Thyroid gland (tissue), 4 donors: Measurements from ENCODE around the gene ABI3BP. TPM values are rescaled to one million over a fixed set of nuclear protein-coding genes. Genes with fewer than 3 reads are reported as not detected.
"Not testable (repeated sequence)": the region's sequence is repeated elsewhere in the genome, so short reads cannot be mapped to it uniquely, and the experiment has no call there.

Experiments used
- DNase-seq, 2 donors: peaks; one replicate each; pipeline ENCODE4 v3.0.0-alpha.2; 2019
- H3K27ac ChIP-seq, 3 donors: fragments of 200-600 bp; sonication (generic); 1 replicate in 2 of 3; 2 replicates in 1 of 3; pipeline ENCODE4 v1.5.1; 2016 to 2019; ENCODE audit warnings: mild to moderate bottlenecking in 1 of 3, moderate library complexity in 1 of 3
- H3K27me3 ChIP-seq: fragments of 200-600 bp; sonication (generic); one replicate; pipeline ENCODE4 v1.5.1; 2019
- H3K36me3 ChIP-seq, 2 donors: fragments of 200-600 bp; sonication (generic); one replicate each; pipeline ENCODE4 v1.5.1; 2016 to 2019
- H3K4me1 ChIP-seq, 2 donors: fragments of 200-600 bp; sonication (generic); one replicate each; pipeline ENCODE4 v1.5.1; 2017 to 2019
- H3K4me3 ChIP-seq, 3 donors: fragments of 200-600 bp; sonication (generic); replicated peaks in 1 of 3; 1 replicate in 2 of 3; 2 replicates in 1 of 3; pipeline ENCODE4 v1.5.1; 2016; ENCODE audit warnings: mild to moderate bottlenecking in 1 of 3
- H3K9me3 ChIP-seq: fragments of 200-600 bp; sonication (generic); one replicate; pipeline ENCODE4 v1.5.1; 2017
- POLR2A ChIP-seq, 2 donors: fragments of 450-650 bp; IDR thresholded peaks; one replicate each; pipeline ENCODE4 v1.6.1; 2017; ENCODE audit warnings: antibody characterized with exemption in 2 of 2, mild to moderate bottlenecking in 2 of 2, moderate library complexity in 1 of 2
- WGBS, 2 donors: methylation state at CpG; one replicate each; pipeline ENCODE4 v1.1.5; 2017; 5-methylcytosine and 5-hydroxymethylcytosine counted together
- intact Hi-C: fragments of 100-400 bp; cut with DNase I; formaldehyde crosslinking; loops from one replicate; pipeline ENCODE4 v1.15.1; 2023
- total RNA-seq, 4 donors: library from RNA; depleted of rRNA; stranded (reverse); fragments of >200 nt; gene quantifications; one replicate each; pipeline ENCODE4 v1.2.3, GENCODE V29; 2016
- TF ChIP-seq, protein P1 (sequence below), 6 experiments: fragments of 200-600 bp in 3 of 6; fragments of 450-650 bp in 3 of 6; sonication (generic) in 3 of 6; IDR thresholded peaks; one replicate each; pipeline ENCODE4 v1.5.1; 2016 to 2019; ENCODE audit warnings: antibody characterized with exemption in 6 of 6, mild to moderate bottlenecking in 2 of 6, inconsistent platforms in 1 of 6, moderate library complexity in 1 of 6

Gene ABI3BP
- total RNA-seq, 4 donors from 2014 or later = 68.7 to 133 (median 96.8) TPM

DNA sequence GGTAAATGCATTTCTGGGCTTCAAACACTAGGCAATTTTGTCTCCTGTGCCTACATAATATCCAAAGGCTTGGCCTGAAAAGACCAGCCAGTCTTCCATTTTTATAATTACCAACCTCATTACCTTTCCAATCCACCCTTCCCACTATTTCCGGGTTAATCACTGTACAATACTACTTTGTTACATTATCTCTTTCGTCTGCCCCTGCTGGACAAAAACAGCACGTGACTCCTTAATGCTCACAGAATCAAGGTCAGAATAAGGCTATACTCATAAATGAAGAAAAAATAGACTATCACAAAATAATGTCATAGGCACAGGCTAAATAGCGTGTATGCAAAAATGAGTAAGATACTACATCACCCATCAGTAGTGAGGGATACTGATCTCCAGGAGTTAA, 40.1 kb downstream of the ABI3BP start:
- Histone ChIP-seq H3K4me1 (peaks cover 6 to 9% of the 10 kb centered on the region in 2 donors), H3K27me3 (no peaks in the 10 kb centered on the region), H3K36me3 (no peaks in the 10 kb centered on the region), H3K9me3 (no peaks in the 10 kb centered on the region), H3K4me3 (no peak overlapping the region), H3K27ac (no peak overlapping the region)
- DNase-seq = no peak
- TF ChIP-seq POLR2A (IDR thresholded peaks at IDR 0.05) = no peak
- TF ChIP-seq, protein P1, sequence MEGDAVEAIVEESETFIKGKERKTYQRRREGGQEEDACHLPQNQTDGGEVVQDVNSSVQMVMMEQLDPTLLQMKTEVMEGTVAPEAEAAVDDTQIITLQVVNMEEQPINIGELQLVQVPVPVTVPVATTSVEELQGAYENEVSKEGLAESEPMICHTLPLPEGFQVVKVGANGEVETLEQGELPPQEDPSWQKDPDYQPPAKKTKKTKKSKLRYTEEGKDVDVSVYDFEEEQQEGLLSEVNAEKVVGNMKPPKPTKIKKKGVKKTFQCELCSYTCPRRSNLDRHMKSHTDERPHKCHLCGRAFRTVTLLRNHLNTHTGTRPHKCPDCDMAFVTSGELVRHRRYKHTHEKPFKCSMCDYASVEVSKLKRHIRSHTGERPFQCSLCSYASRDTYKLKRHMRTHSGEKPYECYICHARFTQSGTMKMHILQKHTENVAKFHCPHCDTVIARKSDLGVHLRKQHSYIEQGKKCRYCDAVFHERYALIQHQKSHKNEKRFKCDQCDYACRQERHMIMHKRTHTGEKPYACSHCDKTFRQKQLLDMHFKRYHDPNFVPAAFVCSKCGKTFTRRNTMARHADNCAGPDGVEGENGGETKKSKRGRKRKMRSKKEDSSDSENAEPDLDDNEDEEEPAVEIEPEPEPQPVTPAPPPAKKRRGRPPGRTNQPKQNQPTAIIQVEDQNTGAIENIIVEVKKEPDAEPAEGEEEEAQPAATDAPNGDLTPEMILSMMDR (IDR thresholded peaks at IDR 0.05) = no peak
- intact Hi-C loops = no loop called here
- 87 to 89% methylated on average over 4 of the region's 4 CpGs for WGBS, 2 donors

DNA sequence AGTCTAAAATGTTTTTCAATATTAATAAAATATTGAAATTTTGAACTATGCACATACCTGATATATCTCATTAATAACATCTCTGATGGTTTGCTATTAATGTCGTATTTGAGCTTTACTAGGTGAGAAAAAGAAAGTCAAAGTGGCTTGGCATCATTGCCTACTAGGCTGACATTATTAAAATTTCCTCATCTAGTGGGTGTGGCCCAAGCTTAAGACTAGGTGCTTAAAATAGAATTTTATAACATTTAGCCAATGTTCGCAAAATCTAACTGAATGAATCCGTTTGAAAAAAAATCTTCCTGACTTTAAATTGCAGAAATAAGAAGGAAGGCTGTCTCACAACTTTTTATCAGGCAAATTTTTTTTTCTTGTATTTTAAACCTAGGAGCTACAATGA, 46.1 kb downstream of the ABI3BP start:
- TF ChIP-seq, protein P1 (IDR thresholded peaks at IDR 0.05) = no peak
- no peaks in the 10 kb centered on the region for H3K27me3 ChIP-seq
- H3K4me1 ChIP-seq = no peaks in the 10 kb centered on the region
- peak overlapping the region in 1 of 3 donors; percentile 8 for H3K27ac ChIP-seq
- WGBS, 2 donors = 86 to 88% methylated on average over 3 of the region's 3 CpGs
- no peak overlapping the region for H3K4me3 ChIP-seq
- H3K9me3 ChIP-seq = no peaks in the 10 kb centered on the region
- intact Hi-C loops = no loop called here
- no peaks in the 10 kb centered on the region for H3K36me3 ChIP-seq
- DNase-seq = no peak

DNA sequence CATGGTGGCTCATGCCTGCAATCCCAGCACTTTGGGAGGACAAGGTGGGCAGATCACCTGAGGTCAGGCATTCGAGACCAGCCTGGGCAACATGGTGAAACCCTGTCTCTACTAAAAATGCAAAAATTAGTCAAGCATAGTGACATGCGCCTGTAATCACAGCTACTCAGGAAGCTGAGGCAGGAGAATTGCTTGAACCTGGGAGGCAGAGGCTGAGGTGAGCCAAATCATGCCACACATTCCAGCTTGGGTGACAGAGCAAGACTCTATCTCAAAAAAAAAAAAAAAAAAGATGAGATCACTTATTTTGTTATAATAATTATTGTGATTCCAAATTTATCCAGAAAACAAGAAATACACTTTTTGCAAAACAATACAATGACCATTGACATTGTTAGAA, 47.1 kb downstream of the ABI3BP start:
- H3K9me3 ChIP-seq, H3K27me3 ChIP-seq, H3K27ac ChIP-seq, DNase-seq, H3K36me3 ChIP-seq, H3K4me1 ChIP-seq, intact Hi-C loops, H3K4me3 ChIP-seq: not testable (repeated sequence)
- 82 to 86% methylated on average over 2 of the region's 2 CpGs for WGBS, 2 donors

DNA sequence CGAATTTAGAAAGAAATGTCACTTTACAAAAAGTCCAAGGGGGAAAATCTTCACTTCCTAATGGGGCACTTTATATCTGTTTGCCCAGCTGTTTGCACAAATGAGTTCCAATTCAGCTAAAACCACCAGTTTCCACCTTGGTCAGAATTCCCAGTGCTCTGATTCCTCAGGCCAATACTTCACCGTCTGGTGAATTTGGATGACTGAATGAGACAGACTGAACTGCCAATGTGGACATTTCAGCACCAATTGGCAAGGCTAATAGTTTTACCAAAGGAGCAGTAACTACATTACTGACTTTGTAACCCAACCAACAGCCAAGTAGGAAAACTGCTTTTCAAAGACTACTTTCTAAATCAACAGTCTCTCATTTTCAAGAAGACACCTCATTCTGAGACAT, 51.8 kb downstream of the ABI3BP start:
- H3K36me3 ChIP-seq = no peaks in the 10 kb centered on the region
- no peaks in the 10 kb centered on the region for H3K4me1 ChIP-seq
- TF ChIP-seq, protein P1 (IDR thresholded peaks at IDR 0.05) = no peak
- no peak for DNase-seq
- H3K9me3 ChIP-seq = no peaks in the 10 kb centered on the region
- intact Hi-C loops = no loop called here
- WGBS, 2 donors = 85 to 88% methylated on average over 2 of the region's 2 CpGs
- H3K27ac ChIP-seq = no peak overlapping the region
- no peak overlapping the region for H3K4me3 ChIP-seq
- no peaks in the 10 kb centered on the region for H3K27me3 ChIP-seq

DNA sequence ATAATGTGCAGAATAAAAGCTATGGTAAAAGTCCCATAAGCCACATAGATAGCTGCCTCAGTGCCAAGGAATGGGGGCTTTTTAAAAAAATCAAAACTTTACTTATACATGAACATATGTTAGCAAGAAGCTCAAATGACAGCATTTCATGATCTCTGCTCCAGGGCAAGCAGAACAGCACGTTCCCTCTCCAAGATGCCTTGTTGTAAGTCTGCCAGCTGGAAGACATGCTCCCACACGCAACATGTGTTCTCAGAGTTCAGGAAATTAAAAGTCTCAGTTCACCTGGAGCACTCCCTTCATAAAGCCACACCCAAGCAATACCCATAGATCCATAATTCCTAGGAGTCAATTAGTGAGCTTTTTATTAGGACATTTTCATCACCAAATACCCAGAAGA, 52.2 kb downstream of the ABI3BP start:
- 72 to 82% methylated on average over 2 of the region's 2 CpGs for WGBS, 2 donors
- TF ChIP-seq, protein P1 (IDR thresholded peaks at IDR 0.05) = no peak
- no peak for TF ChIP-seq POLR2A (IDR thresholded peaks at IDR 0.05)
- H3K4me1 ChIP-seq = no peaks in the 10 kb centered on the region
- no peaks in the 10 kb centered on the region for H3K9me3 ChIP-seq
- H3K4me3 ChIP-seq = no peak overlapping the region
- H3K27me3 ChIP-seq = no peaks in the 10 kb centered on the region
- intact Hi-C loops = no loop called here
- no peak overlapping the region for H3K27ac ChIP-seq
- no peaks in the 10 kb centered on the region for H3K36me3 ChIP-seq
- no peak for DNase-seq

DNA sequence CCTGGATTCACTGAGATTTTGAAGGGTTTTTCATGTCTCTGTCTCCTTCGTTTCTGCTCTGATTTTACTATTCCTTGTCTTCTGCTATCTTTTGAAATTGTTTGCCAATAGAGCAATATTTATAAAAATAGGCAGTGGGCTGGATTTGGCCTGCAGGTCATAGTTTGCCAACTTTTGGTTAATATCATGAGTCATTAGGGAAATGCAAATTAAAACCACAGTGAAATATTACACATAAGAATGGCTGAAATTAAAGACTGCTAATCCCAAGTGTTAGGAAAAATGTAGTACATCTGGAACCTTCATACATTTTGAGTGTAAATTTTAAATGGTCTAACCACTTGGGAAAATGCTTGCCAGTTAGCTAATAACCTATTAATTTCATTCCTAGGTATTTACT, 56.3 kb downstream of the ABI3BP start:
- Histone ChIP-seq H3K36me3 (no peaks in the 10 kb centered on the region), H3K9me3 (no peaks in the 10 kb centered on the region), H3K27ac (no peak overlapping the region), H3K4me3 (no peak overlapping the region), H3K4me1 (no peaks in the 10 kb centered on the region), H3K27me3 (no peaks in the 10 kb centered on the region)
- DNase-seq = no peak
- no peak for TF ChIP-seq POLR2A (IDR thresholded peaks at IDR 0.05)
- 84% methylated on average over 1 of the region's 1 CpG for WGBS, 2 donors
- intact Hi-C loops = no loop called here
